BJ (cell line): ENCODE results near the gene LIF. TPM values are rescaled to one million over a fixed set of nuclear protein-coding genes. Genes with fewer than 3 reads are reported as not detected.

Source experiments
- CTCF ChIA-PET: fragments of 350-600 bp; formaldehyde crosslinking; extraction: SDS; loops from one replicate; lab custom pipeline; 2021; ENCODE audit warnings: antibody characterized with exemption, inconsistent platforms; lab: Yijun Ruan, JAX
- POLR2A ChIA-PET: fragments of 300-600 bp; sonication (Branson Sonifier 250); formaldehyde crosslinking; extraction: SDS; loops from one replicate; lab custom pipeline; 2021; ENCODE audit warnings: antibody characterized with exemption; lab: Charles Lee
- DNase-seq: peaks from one replicate; pipeline ENCODE4 v3.0.0-alpha.2; 2011; ENCODE audit warnings: low read depth
- H3K27me3 ChIP-seq: 2 replicates; pipeline ENCODE4 v1.6.0; 2011; ENCODE audit warnings: low read length; ENCODE audit not compliant: control insufficient read depth, insufficient read depth
- H3K36me3 ChIP-seq: 2 replicates; pipeline ENCODE4 v1.5.1; 2011; ENCODE audit warnings: low read length; ENCODE audit not compliant: control insufficient read depth, insufficient read depth
- H3K4me3 ChIP-seq: 2 replicates; pipeline ENCODE4 v1.5.1; 2011; ENCODE audit warnings: low read depth, mild to moderate bottlenecking, control low read depth, low read length
- polyA plus RNA-seq: library from polyadenylated mRNA; depleted of rRNA; stranded (reverse); fragments of >200 nt; gene quantifications from 2 replicates; pipeline ENCODE4 v1.2.3, GENCODE V29; 2011
- TF ChIP-seq, protein P1 (sequence below): IDR thresholded peaks from 2 replicates; pipeline ENCODE4 v1.5.1; 2011; ENCODE audit warnings: low read depth, mild to moderate bottlenecking, control low read depth, inconsistent platforms, low read length, moderate library complexity; ENCODE audit not compliant: insufficient read depth

LIF gene
- polyA plus RNA-seq, 1 experiment = 5.8 TPM

- DNase-seq = no peak
- Histone ChIP-seq H3K36me3 (no peaks in the 10 kb centered on the region), H3K27me3 (no peaks in the 10 kb centered on the region), H3K4me3 (no peak overlapping the region)
- ChIA-PET CTCF (interaction anchor here (1.0 to 1.6 kb wide), 2 partner anchors 10 to 57 kb away, joined by 3 to 4 read pairs; no protein-coding TSS in a partner anchor), POLR2A (no interaction called here)
- TF ChIP-seq, protein P1, sequence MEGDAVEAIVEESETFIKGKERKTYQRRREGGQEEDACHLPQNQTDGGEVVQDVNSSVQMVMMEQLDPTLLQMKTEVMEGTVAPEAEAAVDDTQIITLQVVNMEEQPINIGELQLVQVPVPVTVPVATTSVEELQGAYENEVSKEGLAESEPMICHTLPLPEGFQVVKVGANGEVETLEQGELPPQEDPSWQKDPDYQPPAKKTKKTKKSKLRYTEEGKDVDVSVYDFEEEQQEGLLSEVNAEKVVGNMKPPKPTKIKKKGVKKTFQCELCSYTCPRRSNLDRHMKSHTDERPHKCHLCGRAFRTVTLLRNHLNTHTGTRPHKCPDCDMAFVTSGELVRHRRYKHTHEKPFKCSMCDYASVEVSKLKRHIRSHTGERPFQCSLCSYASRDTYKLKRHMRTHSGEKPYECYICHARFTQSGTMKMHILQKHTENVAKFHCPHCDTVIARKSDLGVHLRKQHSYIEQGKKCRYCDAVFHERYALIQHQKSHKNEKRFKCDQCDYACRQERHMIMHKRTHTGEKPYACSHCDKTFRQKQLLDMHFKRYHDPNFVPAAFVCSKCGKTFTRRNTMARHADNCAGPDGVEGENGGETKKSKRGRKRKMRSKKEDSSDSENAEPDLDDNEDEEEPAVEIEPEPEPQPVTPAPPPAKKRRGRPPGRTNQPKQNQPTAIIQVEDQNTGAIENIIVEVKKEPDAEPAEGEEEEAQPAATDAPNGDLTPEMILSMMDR = no peak
Observed at GRCh38 chr22:30198152-30198825, 48.3 kb downstream of the LIF start.

- no peak for DNase-seq
- TF ChIP-seq, protein P1 = no peak
- ChIA-PET POLR2A (interaction anchor here (2.3 kb wide), 1 partner anchor 8 kb away, joined by 10 read pairs; no protein-coding TSS in a partner anchor), CTCF (interaction anchor here (1.0 to 2.2 kb wide), 2 partner anchors 11 to 58 kb away, joined by 3 to 8 read pairs; no protein-coding TSS in a partner anchor)
- Histone ChIP-seq H3K36me3 (no peaks in the 10 kb centered on the region), H3K27me3 (no peaks in the 10 kb centered on the region), H3K4me3 (no peak overlapping the region)
Observed at GRCh38 chr22:30197389-30197788, 49.2 kb downstream of the LIF start.

DNA sequence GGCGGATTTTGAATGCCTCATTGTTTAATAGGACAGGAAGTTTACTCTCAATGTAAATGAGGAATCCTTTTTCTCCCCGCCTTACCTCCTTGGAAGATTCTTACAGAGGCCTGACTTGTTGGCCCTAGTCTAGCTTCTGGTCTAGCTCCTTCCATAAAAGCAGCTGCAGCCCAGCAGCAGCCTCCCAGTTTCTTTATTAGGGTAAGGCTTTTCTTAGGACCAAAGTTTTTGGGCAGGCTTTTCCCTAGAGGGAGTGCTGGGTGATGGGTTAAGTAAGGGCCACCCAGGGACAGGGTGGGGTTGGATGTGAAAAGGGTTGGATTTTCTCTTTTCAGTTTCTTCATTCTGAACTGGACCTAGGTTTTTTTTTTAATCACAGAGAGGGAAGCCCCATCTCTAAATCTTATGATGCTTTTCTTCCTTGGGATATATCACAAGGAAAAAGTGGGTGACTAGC lies 49.7 kb downstream of the LIF start:
- ChIA-PET CTCF (interaction anchor here (1.0 to 2.2 kb wide), 4 partner anchors 12 to 103 kb away, joined by 3 to 8 read pairs (median 4); no protein-coding TSS in a partner anchor), POLR2A (interaction anchor here (0.6 to 2.3 kb wide), 3 partner anchors 8 to 226 kb away, joined by 3 to 10 read pairs (median 5); no protein-coding TSS in a partner anchor)
- no peak for DNase-seq
- no peak overlapping the region for H3K4me3 ChIP-seq
- TF ChIP-seq, protein P1 = no peak
- no peaks in the 10 kb centered on the region for H3K27me3 ChIP-seq
- H3K36me3 ChIP-seq = no peaks in the 10 kb centered on the region

DNA sequence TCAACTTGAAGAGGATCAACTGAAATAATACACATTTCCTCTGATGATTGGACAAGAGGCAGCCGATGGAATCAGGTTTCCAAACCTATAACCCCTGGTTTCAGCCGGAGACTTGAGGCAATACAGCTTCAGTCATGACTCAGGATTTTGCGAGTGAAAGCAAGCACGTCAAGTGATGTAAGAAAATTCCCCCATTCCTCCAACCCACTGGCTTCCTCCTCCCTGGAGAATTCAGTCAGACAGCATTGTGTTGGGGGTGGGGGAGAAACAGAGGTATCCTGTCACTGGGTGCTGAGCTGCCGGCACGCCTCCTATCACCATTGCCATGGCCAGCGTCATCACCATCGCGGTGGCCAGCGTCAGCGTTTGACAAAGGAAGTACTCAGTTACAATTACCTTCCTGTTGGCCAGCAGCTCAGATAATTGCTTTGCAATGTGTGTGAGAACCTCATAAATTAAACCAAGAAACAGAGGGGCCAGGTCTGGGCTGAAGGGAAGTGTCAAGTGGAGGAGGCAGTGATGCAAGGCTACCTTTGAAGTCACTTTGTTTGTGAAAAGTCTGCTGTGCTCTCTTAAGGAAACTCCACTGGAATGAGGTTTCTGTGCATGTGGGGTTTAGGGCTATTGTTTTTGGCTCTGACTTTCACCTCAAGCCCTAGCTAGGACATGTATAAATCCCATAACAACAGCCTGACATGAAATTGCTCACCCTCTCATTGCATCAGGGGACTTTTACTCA lies 50.2 kb downstream of the LIF start:
- CTCF ChIA-PET = interaction anchor here (1.0 to 2.2 kb wide), 6 partner anchors 8 to 103 kb away, joined by 3 to 8 read pairs (median 4); no protein-coding TSS in a partner anchor
- POLR2A ChIA-PET = interaction anchor here (0.6 to 2.3 kb wide), 4 partner anchors 9 to 227 kb away, joined by 3 to 10 read pairs (median 4); no protein-coding TSS in a partner anchor
- DNase-seq = peak; percentile 98
- H3K36me3 ChIP-seq = no peaks in the 10 kb centered on the region
- TF ChIP-seq, protein P1 = no peak
- peak overlapping the region; percentile 15 for H3K4me3 ChIP-seq
- no peaks in the 10 kb centered on the region for H3K27me3 ChIP-seq
